Retina (tissue), 1 donor: ENCODE results near the gene TMEM132C.

ENCODE experiments used
- DNase-seq: peaks from one replicate; pipeline ENCODE4 v3.0.0-alpha.2; 2016

The TMEM132C gene

GRCh38 chr12:128339631-128340030 is 72.7 kb downstream of the TMEM132C start:
- DNase-seq, result no peak

DNA sequence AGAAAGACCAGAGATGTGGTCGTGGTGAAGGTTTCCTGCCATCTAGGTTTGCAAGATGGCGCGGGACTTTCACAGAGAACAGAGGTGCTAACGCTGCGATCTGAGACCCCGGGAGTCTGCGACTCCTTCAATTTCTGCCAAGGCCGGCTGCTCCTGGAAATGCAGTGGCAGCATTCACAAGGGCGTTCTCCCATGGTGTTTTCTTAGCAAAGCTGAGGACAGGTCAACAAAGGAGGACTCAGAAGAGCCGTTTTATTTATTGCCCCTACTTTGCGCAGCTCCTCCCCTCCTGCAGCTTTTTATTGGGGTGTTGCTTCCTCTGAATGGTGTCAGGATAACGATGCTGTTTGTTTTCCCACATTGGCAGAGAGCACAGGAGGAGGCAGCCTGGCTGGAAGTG is 86.3 kb downstream of the TMEM132C start:
- no peak for DNase-seq

- DNase-seq, result peak; percentile 59
Measured at GRCh38 chr12:128356547-128356946, 89.6 kb downstream of the TMEM132C start.

DNA sequence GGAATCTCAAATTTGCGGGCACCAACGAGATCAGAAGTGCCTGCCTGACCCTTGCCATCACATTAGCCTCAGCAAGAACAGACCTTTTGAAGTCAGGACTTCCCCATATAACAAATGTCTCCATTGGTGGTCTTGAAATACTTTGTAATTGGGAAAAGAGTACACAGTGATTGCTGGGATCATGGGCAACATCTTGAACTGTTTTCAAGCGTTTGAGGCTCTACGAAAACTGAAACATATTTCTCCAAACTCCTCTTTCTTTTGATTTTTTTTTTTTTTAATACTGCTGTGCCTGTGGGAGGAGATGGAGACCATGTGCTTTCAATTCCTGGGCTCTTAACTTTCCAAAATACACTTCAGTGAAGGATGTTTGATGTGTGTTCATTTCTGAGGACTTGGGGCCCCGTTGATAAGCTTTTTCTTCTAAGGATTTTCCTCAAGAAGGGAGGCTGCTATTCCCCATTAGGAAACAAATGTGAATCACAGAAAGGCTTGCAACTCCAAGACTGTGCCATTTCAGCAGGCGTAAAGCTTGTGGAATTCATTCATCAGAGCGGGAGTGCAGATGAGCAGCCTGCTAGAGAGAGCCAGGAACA is 94.5 kb downstream of the TMEM132C start:
- DNase-seq, result no peak

DNA sequence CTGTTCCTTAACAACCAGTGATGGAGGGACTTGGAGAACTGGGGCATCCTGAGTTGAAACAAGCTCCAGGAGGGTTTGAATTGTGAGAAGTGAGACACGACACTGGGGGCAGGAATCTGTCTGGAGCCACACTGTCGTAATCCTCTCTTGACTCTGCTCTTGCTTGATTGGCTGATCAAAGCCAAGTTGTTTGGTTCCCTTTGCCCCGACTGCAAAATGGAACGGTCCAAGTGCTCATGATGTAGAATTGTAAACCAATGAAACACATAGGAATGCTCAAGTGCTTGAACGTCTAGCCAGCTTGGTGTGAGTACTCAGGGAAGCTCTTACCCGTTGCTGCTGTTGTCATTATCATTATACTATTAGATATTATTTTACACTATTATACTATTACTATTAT is 98.1 kb downstream of the TMEM132C start:
- no peak for DNase-seq

DNA sequence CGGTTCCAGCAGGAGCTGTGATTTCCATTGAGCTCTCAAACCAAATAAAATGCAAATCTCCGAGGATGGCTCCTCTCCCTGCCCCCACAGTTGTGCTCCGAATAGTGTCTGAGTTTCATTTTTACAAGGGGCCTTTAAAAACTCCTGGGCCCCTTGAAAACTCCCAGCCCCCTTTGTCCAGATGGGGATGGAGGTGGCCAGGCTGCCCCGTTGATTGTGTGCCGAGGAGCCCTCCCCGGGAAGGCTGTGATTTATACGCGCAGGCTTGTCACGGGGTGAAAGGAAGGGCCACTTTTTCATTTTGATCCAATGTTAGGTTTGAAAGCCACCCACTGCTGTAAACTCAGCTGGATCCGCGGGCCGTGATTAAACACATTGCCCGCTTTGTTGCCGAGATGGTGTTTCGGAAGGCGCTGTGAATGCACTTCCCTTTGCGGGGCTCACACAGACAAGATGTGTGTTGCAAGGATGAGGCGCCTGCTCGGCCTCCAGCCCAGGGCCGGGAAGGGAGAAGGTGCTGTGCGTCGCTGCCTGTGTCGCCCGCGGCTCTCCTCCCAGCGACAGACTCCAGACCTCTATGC is 98.8 kb downstream of the TMEM132C start:
- peak; percentile 79 for DNase-seq

- no peak for DNase-seq
Measured at GRCh38 chr12:128367961-128368360, 101.0 kb downstream of the TMEM132C start.

DNA sequence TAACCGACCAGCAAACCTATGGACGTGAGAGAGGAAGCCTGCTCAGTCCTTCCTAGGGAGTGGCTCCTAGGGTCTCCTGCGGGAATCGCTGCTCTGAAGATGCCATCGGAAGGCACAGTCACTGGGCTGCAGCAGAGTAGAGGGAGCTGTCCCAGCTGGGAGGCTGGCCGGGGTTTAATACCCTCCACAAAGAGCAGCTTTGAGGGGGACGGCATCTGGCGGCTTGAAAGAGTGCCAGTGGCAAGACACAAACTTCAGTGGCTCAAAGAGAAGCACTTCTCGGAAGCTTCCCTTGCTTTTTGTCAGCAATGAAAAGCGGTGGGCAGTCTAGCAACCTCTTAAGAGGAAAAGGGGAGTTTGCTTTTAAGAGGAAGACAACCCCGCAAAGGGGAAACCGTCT is 114.6 kb downstream of the TMEM132C start:
- peak; percentile 51 for DNase-seq

DNA sequence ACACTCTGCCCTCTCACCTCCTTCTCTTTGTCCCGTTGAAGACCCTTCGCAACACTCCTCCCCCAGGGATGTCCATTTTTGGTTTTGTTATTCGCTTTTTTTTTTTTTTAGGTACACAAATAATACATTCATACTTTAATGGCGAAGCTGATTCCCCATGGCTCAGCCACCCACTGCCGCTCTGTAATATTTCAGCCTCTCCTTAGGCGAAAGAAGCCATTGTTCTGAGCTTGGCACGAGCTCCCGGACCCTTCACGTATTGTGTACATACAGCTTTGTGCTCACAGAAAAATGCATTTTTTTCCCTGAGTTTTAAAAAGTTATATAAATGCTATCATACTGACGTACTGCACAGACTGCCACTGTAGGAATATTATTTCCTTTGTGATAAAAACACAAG is 115.0 kb downstream of the TMEM132C start:
- no peak for DNase-seq

- no peak for DNase-seq
Measured at GRCh38 chr12:128382946-128383345, 116.0 kb downstream of the TMEM132C start.

GRCh38 chr12:128383357-128383937 is 116.5 kb downstream of the TMEM132C start:
- DNase-seq, result peak; percentile 56

DNA sequence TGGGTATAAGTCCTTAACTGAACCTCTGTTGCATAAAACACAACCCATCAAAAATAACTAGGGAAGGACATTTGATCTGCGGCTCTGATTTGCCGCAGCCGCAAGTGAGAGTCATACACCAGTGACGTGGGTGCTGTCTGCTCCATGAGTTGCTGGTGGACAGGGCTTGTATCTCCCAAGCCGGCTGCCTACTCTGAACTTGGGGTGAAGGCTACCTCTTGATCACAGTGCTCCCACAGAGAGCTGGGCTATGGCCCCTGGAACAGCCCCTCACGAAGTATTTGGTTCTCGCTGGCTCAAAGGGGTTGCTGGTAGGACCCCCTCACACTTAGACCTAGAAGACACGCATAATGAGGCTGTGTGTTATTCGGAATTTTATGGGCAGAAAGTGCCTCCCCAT is 118.8 kb downstream of the TMEM132C start:
- no peak for DNase-seq

- DNase-seq, result peak; percentile 67
Measured at GRCh38 chr12:128387811-128388422, 120.9 kb downstream of the TMEM132C start.

- no peak for DNase-seq
Measured at GRCh38 chr12:128388461-128389000, 121.6 kb downstream of the TMEM132C start.

DNA sequence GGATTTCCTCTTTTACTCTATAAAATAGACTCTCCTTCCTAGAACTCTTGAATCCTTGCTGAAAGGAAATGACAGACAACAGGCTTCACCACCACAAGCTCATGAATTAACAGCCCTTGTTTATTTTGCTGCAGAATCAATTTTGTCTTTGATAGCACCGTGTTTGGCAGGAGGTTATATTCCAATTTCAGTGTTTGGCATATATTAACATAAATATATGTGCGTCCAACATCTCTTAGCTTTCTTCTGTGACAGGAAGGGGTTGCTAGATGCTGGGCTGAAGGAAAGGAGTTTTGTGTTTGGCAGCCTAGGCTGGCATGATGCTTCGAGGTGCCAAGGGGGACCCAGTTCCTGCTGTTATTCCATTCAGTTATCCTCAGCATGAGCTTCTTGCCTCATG is 126.4 kb downstream of the TMEM132C start:
- DNase-seq, result no peak

DNA sequence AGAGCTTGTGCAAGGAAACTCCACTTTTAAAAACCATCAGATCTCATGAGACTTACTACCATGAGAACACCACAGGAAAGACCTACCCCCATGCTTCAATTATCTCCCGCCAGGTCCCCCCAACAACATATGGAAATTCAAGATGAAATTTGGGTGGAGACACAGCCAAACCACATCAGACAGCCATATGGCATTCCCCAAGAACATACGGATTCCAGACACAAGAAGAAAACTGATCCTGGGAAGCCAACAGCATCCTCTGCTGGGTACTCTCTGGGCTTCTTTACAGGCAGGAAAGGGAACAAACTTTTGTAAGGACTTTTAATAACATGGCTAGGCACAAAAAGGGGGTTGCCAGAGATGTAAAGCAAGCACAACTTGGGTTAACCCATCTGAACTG is 127.2 kb downstream of the TMEM132C start:
- no peak for DNase-seq

- no peak for DNase-seq
Measured at GRCh38 chr12:128399253-128399652, 132.3 kb downstream of the TMEM132C start.

GRCh38 chr12:128402486-128403243 is 135.7 kb downstream of the TMEM132C start:
- no peak for DNase-seq

- DNase-seq, result peak; percentile 21
Measured at GRCh38 chr12:128408669-128409068, 141.7 kb downstream of the TMEM132C start.

- DNase-seq, result no peak
Measured at GRCh38 chr12:128415036-128415560, 148.1 kb downstream of the TMEM132C start.

GRCh38 chr12:128418944-128419343 is 152.0 kb downstream of the TMEM132C start:
- no peak for DNase-seq

- no peak for DNase-seq
Measured at GRCh38 chr12:128420163-128420562, 153.2 kb downstream of the TMEM132C start.

DNA sequence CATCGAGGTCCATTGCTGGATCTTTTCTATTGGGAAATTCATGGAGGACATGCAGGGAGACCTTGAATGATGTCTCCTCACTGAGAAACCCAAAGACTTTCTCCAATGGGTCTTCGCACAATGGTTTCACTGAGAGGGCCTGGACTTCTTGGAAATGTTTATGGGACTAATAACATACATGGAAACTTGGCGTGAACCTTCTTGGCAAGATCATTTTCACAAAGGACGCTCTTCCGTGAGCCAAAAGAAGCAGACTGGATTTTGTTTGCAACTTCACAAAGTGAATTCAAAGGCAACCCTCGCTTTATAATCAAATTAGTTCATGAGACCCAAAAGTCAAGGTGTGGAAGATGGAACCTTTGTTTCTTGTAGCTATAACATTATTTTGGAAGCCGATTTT is 154.4 kb downstream of the TMEM132C start:
- no peak for DNase-seq
